Measurements from ENCODE around the gene GPR161. TPM values are rescaled to one million over a fixed set of nuclear protein-coding genes. Genes with fewer than 3 reads are reported as not detected.

The GPR161 gene
- total RNA-seq, 1 experiment from 2014 or later: 13.7 TPM

DNA sequence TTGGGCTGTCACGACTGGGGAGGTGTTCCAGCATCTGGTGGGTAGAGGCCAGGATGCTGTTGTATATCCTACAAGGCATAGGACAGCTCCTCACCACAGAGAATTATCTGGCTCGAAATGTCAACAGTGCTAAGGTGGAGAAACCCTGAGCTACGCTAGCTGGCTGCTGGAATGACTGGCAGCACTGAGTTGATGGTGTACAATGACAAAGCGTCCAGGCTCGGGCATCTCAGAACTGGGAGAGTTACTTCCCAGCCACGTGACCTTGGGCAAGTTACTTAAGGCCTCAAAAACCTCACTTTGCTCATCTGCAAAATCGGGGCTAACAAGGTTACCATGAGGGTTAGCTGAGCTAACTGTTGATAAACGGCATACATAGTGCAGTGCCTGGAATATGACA lies 35.4 kb downstream of the GPR161 start:
- BruUV-seq (replicated peaks): no TSS peak
- ATAC-seq (no peak), DNase-seq (ENCODE audit: low read depth, low spot score) (no peak)
- H3K79me2 ChIP-seq (ENCODE audit: insufficient read depth, low read length): no peaks in the 10 kb centered on the region
- H3K4me3 ChIP-seq (replicated peaks in 1 of 2; ENCODE audit: low read depth in 1 of 2, low read length in 2 of 2): no peak overlapping the region
- no peaks in the 10 kb centered on the region for H3K9me3 ChIP-seq (ENCODE audit: control insufficient read depth in 1 of 2, insufficient read depth in 1 of 2, low read depth in 1 of 2, low read length in 2 of 2)
- no peak overlapping the region for H3K27ac ChIP-seq (ENCODE audit: low read depth, low read length)
- TF ChIP-seq POLR2A (IDR thresholded peaks at IDR 0.05; ENCODE audit: borderline replicate concordance, extremely low read depth, insufficient read depth, insufficient read length): no peak
- TF ChIP-seq, protein P1, sequence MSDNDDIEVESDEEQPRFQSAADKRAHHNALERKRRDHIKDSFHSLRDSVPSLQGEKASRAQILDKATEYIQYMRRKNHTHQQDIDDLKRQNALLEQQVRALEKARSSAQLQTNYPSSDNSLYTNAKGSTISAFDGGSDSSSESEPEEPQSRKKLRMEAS (IDR thresholded peaks at IDR 0.05): no peak
- TF ChIP-seq, protein P2, sequence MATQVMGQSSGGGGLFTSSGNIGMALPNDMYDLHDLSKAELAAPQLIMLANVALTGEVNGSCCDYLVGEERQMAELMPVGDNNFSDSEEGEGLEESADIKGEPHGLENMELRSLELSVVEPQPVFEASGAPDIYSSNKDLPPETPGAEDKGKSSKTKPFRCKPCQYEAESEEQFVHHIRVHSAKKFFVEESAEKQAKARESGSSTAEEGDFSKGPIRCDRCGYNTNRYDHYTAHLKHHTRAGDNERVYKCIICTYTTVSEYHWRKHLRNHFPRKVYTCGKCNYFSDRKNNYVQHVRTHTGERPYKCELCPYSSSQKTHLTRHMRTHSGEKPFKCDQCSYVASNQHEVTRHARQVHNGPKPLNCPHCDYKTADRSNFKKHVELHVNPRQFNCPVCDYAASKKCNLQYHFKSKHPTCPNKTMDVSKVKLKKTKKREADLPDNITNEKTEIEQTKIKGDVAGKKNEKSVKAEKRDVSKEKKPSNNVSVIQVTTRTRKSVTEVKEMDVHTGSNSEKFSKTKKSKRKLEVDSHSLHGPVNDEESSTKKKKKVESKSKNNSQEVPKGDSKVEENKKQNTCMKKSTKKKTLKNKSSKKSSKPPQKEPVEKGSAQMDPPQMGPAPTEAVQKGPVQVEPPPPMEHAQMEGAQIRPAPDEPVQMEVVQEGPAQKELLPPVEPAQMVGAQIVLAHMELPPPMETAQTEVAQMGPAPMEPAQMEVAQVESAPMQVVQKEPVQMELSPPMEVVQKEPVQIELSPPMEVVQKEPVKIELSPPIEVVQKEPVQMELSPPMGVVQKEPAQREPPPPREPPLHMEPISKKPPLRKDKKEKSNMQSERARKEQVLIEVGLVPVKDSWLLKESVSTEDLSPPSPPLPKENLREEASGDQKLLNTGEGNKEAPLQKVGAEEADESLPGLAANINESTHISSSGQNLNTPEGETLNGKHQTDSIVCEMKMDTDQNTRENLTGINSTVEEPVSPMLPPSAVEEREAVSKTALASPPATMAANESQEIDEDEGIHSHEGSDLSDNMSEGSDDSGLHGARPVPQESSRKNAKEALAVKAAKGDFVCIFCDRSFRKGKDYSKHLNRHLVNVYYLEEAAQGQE (IDR thresholded peaks at IDR 0.05; ENCODE audit: low read depth): no peak
- no peak for TF ChIP-seq RAD21 (IDR thresholded peaks at IDR 0.05; ENCODE audit: low read depth)
- TF ChIP-seq SRF (IDR thresholded peaks at IDR 0.05; ENCODE audit: low read depth): no peak
- TF ChIP-seq, protein P3, sequence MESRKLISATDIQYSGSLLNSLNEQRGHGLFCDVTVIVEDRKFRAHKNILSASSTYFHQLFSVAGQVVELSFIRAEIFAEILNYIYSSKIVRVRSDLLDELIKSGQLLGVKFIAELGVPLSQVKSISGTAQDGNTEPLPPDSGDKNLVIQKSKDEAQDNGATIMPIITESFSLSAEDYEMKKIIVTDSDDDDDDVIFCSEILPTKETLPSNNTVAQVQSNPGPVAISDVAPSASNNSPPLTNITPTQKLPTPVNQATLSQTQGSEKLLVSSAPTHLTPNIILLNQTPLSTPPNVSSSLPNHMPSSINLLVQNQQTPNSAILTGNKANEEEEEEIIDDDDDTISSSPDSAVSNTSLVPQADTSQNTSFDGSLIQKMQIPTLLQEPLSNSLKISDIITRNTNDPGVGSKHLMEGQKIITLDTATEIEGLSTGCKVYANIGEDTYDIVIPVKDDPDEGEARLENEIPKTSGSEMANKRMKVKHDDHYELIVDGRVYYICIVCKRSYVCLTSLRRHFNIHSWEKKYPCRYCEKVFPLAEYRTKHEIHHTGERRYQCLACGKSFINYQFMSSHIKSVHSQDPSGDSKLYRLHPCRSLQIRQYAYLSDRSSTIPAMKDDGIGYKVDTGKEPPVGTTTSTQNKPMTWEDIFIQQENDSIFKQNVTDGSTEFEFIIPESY (IDR thresholded peaks at IDR 0.05; ENCODE audit: extremely low read depth, insufficient replicate concordance, low read length): no peak
- TF ChIP-seq TCF7L2 (IDR thresholded peaks at IDR 0.05; ENCODE audit: borderline replicate concordance, extremely low read depth, insufficient read depth, insufficient read length): no peak
- TF ChIP-seq EZH2phosphoT487 (IDR thresholded peaks at IDR 0.05; ENCODE audit: borderline replicate concordance): no peak
- TF ChIP-seq EGR1 (IDR thresholded peaks at IDR 0.05; ENCODE audit: low read depth): no peak
- no peak for TF ChIP-seq ZNF274 (IDR thresholded peaks at IDR 0.05; ENCODE audit: low read depth, low read length)
- no peak for TF ChIP-seq CBX3 (IDR thresholded peaks at IDR 0.05; ENCODE audit: low read depth)
- TF ChIP-seq ELF1 (IDR thresholded peaks at IDR 0.05; ENCODE audit: borderline replicate concordance, low read depth): no peak
- TF ChIP-seq ZFX (IDR thresholded peaks at IDR 0.05): no peak
- no peak for TF ChIP-seq EZH2 (IDR thresholded peaks at IDR 0.05)
- no peak for TF ChIP-seq FOSL1 (IDR thresholded peaks at IDR 0.05; ENCODE audit: low read depth)
- TF ChIP-seq, protein P4, sequence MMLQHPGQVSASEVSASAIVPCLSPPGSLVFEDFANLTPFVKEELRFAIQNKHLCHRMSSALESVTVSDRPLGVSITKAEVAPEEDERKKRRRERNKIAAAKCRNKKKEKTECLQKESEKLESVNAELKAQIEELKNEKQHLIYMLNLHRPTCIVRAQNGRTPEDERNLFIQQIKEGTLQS (IDR thresholded peaks at IDR 0.05): no peak
- TF ChIP-seq SIN3A (IDR thresholded peaks at IDR 0.05; ENCODE audit: low read depth): no peak
- no peak for TF ChIP-seq POLR2AphosphoS5 (IDR thresholded peaks at IDR 0.05; ENCODE audit: low read depth, low read length)
- TF ChIP-seq CEBPB (IDR thresholded peaks at IDR 0.05; ENCODE audit: low read depth): no peak
- no peak for TF ChIP-seq JUND (IDR thresholded peaks at IDR 0.05)
- H3K4me1 ChIP-seq (ENCODE audit: control insufficient read depth in 1 of 2, insufficient read depth in 2 of 2, low read length in 2 of 2): peaks cover 2 to 7% of the 10 kb centered on the region in 2 experiments; a peak in 1 of 4 replicates
- H3K36me3 ChIP-seq (ENCODE audit: control insufficient read depth in 1 of 2, insufficient read depth in 2 of 2, low read length in 2 of 2): no peaks in the 10 kb centered on the region
- intact Hi-C loops (cut with micrococcal nuclease): no loop called here
- H3K9me2 ChIP-seq (ENCODE audit: insufficient read depth): no peaks in the 10 kb centered on the region
- no peaks in the 10 kb centered on the region for H3K27me3 ChIP-seq (ENCODE audit: insufficient read depth, low read length)
- no peak overlapping the region for H2AFZ ChIP-seq (ENCODE audit: low read depth, low read length, poor library complexity, severe bottlenecking)
- H3K9ac ChIP-seq (ENCODE audit: low read length): no peak overlapping the region
- ChIA-PET POLR2A (no interaction called here), CTCF (interaction anchor here (0.8 to 1.2 kb wide), 3 partner anchors 19 to 134 kb away, joined by 3 to 4 read pairs (median 3); no protein-coding TSS in a partner anchor), RAD21 (ENCODE audit: low non-redundant PET in 1 of 2, low total read pairs in 2 of 2, uncharacterized antibody in 2 of 2, unreplicated experiment in 2 of 2) (no interaction called here)
- no peaks in the 10 kb centered on the region for H4K20me1 ChIP-seq (ENCODE audit: insufficient read depth)
- no peak overlapping the region for H3K4me2 ChIP-seq (ENCODE audit: low read length)
